C4-2B (cell line): Measurements from ENCODE around the gene RAB26.

Experiments
- CTCF ChIP-seq: fragments of 450-650 bp; conservative IDR thresholded peaks from 2 replicates; pipeline ENCODE4 v1.5.1; 2017; ENCODE audit warnings: mild to moderate bottlenecking
- ZFX ChIP-seq: fragments of 450-650 bp; IDR thresholded peaks from 2 replicates; pipeline ENCODE4 v1.6.1; 2017

GRCh38 chr16:2147378-2147777, 1.0 kb upstream of the RAB26 start:
- TF ChIP-seq CTCF (no peak), ZFX (no peak)
